ENCODE measurements around the gene TALDO1.
"Not testable (repeated sequence)": the region's sequence is repeated elsewhere in the genome, so short reads cannot be mapped to it uniquely, and the experiment has no call there.

The TALDO1 gene

DNA sequence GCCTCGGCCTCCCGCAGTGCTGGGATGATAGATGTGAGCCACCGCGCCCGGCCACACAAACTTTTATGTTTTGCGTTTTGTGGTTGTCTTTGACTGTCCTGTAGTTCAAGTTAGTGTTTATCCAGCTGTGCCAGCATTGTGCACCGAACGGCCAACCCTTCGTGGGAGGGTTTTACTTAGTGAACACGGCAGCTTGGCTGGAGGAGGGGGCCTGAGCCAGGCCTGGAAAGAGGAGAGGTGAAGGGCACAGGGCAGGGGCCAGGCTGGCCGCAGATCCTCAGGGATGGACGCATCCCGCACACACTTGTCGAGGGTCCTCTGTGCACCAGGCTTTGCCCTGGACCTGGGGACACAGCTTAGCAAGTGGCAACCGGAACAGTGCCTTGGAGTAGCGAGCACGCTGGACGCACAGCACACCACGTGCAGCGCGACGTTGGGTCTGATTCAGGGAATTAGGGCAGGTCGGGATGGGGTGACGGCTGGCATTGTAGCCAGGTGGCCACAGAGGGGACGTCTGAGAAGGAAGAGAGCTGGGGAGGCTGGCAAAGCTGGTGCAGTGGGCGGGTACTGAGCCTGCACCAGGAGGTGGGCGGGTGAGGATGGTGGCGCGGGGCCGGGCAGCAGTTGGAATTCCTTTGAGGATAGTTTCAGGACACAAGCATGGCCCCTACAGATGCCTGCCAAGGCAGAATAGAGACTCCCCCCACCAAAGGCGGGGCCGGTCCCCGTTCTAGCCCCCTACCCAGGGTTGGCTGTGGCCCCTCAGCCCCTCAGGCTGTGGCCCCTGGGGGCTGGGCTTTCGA, 27.8 kb upstream of the TALDO1 start:
- FAIRE-seq: no peak

DNA sequence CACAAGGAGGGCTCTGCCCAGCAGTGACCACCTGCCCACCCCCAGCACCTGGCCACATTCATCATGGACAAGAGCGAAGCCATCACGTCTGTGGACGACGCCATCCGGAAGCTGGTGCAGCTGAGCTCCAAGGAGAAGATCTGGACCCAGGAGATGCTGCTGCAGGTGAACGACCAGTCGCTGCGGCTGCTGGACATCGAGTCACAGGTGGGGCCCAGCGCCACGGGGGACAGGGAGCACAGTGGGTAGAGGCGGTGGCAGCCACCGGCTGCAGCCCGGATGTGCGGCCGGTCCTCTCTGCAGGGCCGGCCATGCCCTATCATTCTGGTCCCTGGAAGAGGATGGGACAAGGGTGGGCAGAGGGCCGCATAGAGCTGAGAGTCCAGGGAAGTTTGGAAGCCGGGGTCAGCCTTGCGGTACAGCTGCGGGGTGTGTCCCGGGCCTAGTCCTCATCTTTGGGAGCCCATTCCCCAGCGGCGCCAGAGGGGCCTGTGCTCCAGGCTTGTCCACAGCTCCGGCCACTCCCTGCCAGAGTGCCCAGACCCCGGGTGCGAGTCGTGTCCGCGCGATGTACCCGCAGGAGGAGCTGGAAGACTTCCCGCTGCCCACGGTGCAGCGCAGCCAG, 27.1 kb upstream of the TALDO1 start:
- no peak for FAIRE-seq

DNA sequence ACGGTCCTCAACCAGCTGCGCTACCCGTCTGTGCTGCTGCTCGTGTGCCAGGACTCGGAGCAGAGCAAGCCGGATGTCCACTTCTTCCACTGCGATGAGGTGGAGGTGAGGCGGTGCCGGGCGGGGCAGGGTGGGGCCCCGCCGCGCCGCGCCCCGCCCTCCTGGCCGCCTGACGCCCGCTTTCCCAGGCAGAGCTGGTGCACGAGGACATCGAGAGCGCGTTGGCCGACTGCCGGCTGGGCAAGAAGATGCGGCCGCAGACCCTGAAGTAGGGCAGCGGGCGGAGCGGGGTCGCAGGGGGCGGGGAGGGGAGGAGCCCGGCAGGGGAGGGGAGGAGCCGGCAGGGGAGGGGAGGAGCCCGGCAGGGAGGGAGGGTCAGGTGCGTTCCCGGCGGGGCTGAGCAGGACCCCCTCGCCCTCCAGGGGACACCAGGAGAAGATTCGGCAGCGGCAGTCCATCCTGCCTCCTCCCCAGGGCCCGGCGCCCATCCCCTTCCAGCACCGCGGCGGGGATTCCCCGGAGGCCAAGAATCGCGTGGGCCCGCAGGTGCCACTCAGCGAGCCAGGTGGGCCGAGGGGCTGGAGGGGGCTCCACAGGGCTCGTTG, 26.5 kb upstream of the TALDO1 start:
- no peak for FAIRE-seq

DNA sequence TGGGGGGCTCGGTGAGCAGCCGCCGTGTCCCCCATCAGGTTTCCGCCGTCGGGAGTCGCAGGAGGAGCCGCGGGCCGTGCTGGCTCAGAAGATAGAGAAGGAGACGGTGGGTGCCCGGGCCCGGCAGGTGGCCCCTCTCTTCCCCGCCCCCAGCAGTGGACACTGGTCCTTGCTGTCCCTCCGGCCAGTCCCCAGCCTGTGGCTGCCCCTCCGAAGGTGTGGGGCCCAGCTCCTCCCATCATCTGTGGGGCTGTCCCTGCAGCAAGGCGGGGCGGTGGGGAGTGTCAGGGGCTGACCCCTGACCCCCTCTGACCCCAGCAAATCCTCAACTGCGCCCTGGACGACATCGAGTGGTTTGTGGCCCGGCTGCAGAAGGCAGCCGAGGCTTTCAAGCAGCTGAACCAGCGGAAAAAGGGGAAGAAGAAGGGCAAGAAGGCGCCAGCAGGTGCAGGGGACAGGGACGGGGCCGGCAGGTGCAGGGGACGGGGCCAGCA, 26.0 kb upstream of the TALDO1 start:
- FAIRE-seq: no peak

DNA sequence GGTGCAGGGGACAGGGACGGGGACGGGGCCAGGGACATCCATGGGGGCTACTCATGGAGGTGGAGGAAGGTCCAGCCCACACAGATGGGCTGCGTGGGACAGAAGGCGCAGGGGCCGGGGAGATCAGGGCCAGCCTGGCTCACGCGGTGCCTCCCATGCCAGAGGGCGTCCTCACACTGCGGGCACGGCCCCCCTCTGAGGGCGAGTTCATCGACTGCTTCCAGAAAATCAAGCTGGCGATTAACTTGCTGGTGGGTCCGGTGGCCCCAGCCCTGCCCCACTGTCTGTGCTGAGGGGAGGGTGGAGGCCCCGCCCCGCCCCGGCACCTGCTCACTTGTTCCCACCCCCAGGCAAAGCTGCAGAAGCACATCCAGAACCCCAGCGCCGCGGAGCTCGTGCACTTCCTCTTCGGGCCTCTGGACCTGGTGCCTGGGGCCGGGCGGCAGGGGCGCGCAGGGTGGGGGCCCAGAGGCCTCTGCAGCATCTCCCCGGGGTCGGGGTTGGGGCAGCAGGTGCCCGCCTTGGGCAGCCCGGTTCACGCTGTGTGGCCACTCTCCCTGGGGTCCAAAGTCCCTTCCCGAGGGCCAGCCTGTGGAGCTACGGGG, 25.4 kb upstream of the TALDO1 start:
- no peak for FAIRE-seq

DNA sequence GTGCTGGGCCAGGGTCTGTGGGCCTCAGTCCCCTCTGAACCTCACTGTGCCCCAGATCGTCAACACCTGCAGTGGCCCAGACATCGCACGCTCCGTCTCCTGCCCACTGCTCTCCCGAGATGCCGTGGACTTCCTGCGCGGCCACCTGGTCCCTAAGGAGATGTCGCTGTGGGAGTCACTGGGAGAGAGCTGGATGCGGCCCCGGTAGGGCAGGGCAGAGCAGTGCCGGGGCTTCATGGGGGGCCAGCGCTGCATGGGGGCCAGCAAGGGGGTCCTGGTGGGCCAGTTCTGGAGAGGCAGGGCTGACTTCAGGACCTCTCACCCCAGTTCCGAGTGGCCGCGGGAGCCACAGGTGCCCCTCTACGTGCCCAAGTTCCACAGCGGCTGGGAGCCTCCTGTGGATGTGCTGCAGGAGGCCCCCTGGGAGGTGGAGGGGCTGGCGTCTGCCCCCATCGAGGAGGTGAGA, 24.9 kb upstream of the TALDO1 start:
- no peak for FAIRE-seq

DNA sequence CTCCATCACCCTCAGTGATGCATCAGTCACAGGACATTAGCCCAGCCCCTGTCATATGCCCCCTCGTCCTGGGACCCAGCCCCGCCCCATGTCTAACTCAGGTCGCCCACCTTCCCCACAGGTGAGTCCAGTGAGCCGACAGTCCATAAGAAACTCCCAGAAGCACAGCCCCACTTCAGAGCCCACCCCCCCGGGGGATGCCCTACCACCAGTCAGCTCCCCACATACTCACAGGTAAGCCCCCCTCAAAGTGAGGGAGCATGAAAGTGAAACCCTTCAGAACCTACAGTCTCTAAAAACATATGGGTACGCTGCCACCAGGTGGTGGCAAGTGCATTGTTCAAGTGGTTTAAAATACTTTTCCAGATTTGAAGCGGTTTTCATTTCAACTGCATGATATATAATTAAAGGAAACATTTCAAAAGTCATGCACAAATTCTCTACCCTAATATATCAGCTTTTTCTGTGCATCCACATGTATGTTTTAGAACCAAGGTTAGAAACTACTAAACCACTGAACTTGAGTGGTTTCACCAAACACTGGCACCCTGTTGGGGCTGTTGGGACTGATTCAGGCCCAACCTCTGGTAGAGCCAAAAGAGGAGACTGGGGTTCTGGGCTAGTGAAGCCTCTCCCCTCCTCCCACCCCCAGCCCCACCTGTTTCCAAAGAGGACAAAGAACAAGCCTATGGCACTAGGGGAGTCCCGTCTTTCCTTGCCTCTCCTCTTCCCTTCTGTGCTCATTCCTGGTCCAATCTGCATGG, 24.0 kb upstream of the TALDO1 start:
- peak; percentile 97 for FAIRE-seq

DNA sequence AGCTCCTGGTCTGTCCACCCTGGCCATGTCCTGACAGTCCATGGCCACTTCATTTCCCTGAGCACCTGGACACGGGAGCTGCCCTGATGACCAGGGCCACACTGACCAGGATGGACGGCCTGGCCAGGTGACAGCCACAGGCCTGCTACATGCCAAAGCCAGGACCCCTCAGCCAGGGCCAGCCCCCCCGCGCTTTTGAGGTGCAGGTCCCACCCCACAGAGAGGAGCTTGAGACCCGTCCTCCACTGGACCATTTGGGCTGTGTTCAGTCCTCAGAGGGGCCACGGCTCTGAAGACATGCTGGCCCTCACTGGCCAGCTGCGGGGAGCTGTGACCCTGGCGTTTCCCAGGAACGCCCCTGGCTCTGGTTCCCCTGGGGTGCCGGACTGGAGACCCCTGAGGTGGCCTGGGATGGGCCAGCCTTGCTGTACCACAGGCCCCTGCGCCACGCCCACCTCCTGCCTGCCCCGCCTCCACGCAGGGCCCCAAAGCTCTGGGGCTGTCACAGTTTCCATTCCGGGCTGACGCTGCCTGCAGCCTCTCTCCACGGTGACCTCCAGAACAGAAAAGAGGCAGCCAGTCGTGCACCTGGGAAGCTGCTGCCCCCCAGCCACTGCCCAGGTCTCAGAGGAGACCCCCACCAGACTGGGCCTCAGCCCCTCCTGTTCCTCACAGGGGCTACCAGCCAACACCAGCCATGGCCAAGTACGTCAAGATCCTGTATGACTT, 23.1 kb upstream of the TALDO1 start:
- FAIRE-seq: no peak

DNA sequence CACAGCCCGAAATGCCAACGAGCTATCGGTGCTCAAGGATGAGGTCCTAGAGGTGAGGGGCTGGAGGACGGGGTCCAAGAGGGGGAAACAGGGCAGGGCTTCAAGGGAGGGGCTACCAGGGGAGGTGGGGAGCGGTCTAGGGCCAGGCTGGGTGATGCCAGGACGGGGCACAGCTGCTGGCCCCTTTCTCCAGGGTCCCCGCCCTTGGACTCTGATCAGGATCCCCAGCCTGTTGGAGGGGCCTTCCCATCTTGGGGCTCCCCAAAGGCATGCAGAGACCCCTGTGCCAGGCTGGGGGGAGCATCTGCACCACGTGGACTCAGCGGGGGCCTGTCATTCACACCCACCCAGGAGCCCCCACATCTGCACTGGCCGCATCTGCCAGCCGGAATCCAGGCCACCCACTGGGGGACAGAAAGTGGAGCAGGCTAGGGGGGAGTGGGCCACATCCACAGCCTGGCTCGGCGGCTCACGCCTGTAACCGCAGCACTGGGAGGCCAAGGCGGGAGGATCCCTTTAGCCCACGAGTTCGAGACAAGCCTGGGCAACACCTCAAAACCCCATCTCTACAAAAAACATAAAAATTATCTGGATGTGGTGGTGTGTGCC, 22.4 kb upstream of the TALDO1 start:
- no peak for FAIRE-seq

DNA sequence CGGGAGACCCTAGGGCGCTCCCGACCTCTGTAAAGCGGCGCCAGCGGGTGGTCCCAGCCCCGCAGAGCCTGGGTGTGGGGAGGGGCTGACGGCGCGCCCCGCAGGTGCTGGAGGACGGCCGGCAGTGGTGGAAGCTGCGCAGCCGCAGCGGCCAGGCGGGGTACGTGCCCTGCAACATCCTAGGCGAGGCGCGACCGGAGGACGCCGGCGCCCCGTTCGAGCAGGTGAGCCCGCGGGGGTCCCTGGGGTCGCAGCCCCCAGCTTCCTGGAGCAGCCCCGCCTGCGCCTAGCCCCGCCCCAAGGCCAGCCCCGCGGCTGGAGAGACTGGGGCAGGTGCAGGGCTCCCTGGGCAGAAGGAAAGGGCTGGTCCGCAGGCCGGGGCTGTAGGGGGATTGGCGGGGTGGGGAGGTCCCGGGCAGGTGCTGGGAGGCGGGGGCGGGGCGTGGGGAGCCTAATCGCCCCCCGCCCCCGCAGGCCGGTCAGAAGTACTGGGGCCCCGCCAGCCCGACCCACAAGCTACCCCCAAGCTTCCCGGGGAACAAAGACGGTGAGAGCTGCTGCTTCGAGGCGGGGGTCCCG, 21.6 kb upstream of the TALDO1 start:
- FAIRE-seq: no peak

DNA sequence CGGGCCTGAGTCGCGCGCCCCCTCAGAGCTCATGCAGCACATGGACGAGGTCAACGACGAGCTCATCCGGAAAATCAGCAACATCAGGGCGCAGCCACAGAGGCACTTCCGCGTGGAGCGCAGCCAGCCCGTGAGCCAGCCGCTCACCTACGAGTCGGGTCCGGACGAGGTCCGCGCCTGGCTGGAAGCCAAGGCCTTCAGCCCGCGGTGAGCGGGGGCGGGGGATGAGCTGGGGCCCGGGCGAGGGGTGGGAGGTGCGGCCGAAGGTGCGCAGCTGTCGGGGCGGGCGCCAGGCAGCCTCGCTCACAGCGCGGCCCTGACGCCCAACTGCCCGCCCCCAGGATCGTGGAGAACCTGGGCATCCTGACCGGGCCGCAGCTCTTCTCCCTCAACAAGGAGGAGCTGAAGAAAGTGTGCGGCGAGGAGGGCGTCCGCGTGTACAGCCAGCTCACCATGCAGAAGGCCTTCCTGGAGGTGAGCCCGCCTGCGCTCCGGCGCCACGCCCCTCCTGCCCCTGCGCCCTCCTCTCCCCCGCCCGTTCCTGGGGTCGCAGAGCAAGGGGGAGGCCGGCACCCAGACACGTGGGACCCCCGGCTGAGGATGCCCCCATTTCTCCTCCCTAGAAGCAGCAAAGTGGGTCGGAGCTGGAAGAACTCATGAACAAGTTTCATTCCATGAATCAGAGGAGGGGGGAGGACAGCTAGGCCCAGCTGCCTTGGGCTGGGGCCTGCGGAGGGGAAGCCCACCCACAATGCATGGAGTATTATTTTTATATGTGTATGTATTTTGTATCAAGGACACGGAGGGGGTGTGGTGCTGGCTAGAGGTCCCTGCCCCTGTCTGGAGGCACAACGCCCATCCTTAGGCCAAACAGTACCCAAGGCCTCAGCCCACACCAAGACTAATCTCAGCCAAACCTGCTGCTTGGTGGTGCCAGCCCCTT, 20.7 kb upstream of the TALDO1 start:
- FAIRE-seq: no peak

DNA sequence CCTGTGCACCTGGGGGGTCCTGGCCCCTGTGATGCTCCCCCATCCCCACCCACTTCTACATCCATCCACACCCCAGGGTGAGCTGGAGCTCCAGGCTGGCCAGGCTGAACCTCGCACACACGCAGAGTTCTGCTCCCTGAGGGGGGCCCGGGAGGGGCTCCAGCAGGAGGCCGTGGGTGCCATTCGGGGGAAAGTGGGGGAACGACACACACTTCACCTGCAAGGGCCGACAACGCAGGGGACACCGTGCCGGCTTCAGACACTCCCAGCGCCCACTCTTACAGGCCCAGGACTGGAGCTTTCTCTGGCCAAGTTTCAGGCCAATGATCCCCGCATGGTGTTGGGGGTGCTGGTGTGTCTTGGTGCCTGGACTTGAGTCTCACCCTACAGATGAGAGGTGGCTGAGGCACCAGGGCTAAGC, 20.0 kb upstream of the TALDO1 start:
- no peak for FAIRE-seq

DNA sequence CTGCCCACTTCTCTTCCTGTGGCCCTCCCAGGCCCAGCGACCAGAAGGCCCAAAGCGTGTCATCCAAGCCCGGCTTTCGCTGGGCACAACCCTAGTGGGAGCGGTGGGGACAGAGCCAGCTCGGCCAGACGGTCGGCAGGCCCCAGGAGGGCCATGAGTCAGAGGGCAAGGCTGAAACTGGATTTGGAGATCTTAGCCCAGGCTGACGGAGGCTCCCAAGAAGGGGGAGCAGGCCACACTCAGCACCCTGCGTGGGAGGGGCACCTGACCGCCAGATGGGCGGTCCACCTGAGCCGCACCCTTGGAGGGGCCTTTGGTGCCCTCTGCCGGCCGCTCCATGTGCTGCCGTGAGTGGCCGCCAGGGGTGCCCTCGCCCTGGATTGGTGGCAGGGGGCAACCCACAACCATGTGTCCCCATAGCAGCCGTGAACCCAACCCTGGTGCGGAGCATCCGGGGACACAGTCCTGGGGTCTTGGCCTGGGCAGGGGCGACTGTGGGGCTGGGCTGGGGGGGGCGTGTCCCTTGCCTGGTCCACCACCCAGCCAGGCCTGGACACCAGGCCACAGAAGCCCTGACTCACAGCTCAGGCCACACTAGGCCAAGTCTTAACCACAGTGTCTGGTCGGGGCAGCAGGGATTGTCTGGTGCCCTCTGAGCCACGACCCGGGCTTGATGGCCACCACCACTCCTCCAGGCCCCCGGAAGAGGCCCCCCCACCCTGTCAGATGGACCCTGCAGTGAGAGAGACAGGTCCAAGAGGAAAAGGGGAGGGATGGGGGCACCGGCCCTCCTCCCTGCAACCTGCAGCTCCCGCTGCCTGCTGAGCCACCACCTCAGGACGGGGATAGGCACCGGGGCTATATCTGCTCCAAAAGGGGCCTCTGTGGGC, 19.2 kb upstream of the TALDO1 start:
- FAIRE-seq: no peak

DNA sequence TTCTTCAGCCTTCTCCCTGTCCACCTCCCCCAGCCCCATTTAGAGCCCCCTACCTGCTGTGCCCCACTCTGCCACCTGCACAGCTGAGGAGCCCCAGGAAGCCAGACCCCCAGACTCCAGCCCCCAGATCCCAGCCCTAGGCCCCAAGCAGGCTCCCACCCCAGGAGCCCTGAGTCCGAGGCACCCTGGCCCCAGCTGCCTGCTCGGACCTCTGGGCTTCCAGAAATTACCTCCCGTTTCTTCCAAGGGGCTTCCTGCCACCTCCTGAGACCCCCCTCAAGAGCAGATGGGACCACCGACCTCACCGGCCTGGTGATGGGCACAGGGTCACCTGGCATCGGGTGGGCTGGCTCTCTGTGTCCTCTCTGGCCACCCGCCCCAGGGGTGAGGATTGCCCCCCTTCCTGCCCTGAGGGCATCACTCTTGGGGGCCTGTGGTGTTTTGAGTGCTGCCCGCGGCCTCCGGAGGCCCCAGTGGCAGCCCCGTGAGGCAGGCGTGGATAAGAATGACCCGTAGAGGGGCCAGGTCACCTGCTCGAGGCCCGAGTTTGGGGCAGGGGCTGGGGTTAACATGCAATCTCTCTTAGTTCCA, 18.3 kb upstream of the TALDO1 start:
- FAIRE-seq: no peak

DNA sequence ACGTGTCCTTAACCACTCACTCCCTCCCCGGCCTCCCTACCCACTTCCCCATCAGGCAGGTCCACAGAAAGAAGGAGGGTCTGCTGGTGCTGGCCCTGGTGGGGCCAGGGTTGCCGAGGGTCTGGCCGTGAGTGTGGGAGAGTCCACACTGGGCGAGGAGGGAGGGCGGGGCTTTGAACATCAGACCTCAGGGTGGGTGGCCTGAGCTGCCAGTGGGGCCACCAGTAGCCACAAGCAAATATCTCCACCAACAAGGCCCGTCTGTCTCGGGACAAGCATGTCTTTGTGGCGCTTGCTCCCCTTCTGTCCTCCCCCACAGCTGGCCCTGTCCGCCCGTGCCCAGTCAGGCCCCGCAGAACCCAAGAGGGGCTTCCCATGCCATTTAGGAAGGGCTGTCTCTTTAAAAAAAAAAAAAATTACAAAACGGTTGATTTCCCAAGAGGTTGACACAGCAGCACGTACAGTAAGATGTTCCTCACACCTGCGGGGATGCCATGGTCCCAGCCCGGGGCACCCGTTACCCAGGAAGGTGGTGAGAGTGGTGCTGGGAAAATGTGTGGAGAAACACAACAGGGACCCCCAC, 17.7 kb upstream of the TALDO1 start:
- no peak for FAIRE-seq

DNA sequence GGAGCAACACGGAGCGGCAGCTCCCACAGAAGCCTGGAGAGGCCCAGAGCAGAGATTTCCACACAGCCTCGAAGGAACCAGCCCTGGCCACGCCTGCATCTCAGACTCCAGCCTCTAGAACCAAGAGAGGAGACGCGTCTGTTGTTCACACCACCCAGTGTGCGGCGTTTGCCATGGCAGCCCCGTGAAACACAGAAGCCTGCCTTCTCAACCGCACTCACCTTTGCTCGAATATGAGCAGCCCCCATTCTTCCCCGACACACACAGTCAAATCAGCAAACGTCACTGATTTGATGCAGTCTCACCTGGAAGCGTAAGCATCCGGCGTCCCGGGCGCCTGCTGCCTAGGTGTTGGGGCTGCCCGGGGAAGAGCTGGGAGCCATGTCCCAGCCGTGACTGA, 14.2 kb upstream of the TALDO1 start:
- FAIRE-seq: no peak

DNA sequence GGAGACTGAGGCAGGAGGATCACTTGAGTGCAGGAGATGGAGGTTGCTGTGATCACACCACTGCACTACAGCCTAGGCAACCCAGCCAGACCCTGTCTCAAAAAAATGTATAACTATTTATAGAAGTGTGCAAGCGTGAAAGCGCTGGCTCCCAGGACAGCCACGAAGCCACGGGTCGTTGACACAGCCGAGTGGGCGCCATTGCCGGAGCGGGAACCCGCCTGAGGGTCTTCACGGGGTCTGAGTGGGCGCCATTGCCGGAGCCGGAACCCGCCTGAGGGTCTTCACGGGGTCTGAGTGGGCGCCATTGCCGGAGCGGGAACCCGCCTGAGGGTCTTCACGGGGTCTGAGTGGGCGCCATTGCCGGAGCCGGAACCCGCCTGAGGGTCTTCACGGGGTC, 12.7 kb upstream of the TALDO1 start:
- not testable (repeated sequence) for FAIRE-seq

DNA sequence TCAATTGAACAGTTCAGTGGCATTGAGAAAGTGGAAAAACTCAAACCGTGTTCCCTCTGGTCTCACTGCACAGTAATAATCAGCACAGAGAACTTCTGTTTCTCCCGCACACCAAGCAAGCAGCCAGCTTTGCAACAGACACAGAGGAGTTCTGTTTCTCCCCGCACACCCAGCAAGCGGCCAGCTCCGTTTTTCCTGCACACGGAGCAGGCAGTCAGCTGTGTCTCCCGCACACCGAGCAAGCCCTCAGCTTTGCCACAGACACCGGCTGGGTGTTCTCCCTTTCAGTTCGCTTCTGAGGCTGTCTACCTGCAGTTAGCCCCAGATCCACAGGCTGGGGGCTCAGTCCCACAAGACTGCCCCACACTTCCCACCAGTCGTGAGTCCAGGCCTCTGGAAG, 9.9 kb upstream of the TALDO1 start:
- FAIRE-seq: no peak
